ENCODE results near the gene YDJC. TPM values are rescaled to one million over a fixed set of nuclear protein-coding genes. Genes with fewer than 3 reads are reported as not detected.

Gene YDJC
- total and polyA plus RNA-seq, 9 of the 15 experiments (the other 6 are each of a cell fraction or from before 2014, with no cell fraction given) = 13.5 to 871 (median 164) TPM

GRCh38 chr22:21587803-21588611 is 41.8 kb downstream of the YDJC start (continued):
- peak; percentile 72 for TF ChIP-seq CHD7 (IDR thresholded peaks at IDR 0.05; ENCODE audit: low read depth, low read length)
- TF ChIP-seq ZNF561 (CRISPR knock-in tag; conservative IDR thresholded peaks at IDR 0.05) = peak; percentile 66; the same call in 1 of the 2 replicates
- TF ChIP-seq UBTF (IDR thresholded peaks at IDR 0.05; ENCODE audit: borderline replicate concordance in 1 of 2, low read depth in 2 of 2, low read length in 2 of 2) = peak in 1 of 2 experiments; percentile 34; a peak in 1 of 4 replicates
- no peak; the same call in 1 of the 2 replicates for TF ChIP-seq ZNF76 (CRISPR knock-in tag; IDR thresholded peaks at IDR 0.05; ENCODE audit: borderline replicate concordance)
- TF ChIP-seq ZNF57 (CRISPR knock-in tag; IDR thresholded peaks at IDR 0.05) = no peak
- no peak for TF ChIP-seq FUS (optimal IDR thresholded peaks at IDR 0.05; ENCODE audit: low read depth, low read length)
- TF ChIP-seq RNF219 (CRISPR knock-in tag; IDR thresholded peaks at IDR 0.05) = no peak
- no peak for TF ChIP-seq NR3C1 (CRISPR knock-in tag; IDR thresholded peaks at IDR 0.05)
- TF ChIP-seq BRD9 (IDR thresholded peaks at IDR 0.05; ENCODE audit: low read depth, partially characterized antibody) = no peak
- TF ChIP-seq TAF1 (IDR thresholded peaks at IDR 0.05; ENCODE audit: control insufficient read depth, extremely low read depth, insufficient read depth, low read length, severe bottlenecking) = no peak

Measured in K562 (cell line).